Right ventricle myocardium superior (tissue), 1 donor: ENCODE measurements around the gene ZNF518B. TPM values are rescaled to one million over a fixed set of nuclear protein-coding genes. Genes with fewer than 3 reads are reported as not detected.

Experiments used
- ATAC-seq: fragments of 200-7000 bp; cut with Tn5 transposase; one replicate; pipeline ENCODE4 v1.9.1; 2020; ENCODE audit warnings: mild to moderate bottlenecking; ENCODE audit not compliant: poor library complexity
- DNase-seq: peaks from one replicate; pipeline ENCODE4 v3.0.0-alpha.2; 2020
- intact Hi-C: fragments of 100-400 bp; cut with DNase I; formaldehyde crosslinking; loops from one replicate; pipeline ENCODE4 v1.11.2; 2022
- total RNA-seq: library from RNA; stranded (reverse); fragmentation: NEBNext Ultra II Directional; extraction: Animal tissue kit (Norgen Biotek cat#: 25700); gene quantifications from one replicate; pipeline ENCODE4 v1.2.1, GENCODE V29; 2021
- donor health status: DM: no; HTN: yes; CAD: no; lungs with severe emphysema.

The ZNF518B gene
- total RNA-seq, 1 donor from 2014 or later: 20.2 TPM

DNA sequence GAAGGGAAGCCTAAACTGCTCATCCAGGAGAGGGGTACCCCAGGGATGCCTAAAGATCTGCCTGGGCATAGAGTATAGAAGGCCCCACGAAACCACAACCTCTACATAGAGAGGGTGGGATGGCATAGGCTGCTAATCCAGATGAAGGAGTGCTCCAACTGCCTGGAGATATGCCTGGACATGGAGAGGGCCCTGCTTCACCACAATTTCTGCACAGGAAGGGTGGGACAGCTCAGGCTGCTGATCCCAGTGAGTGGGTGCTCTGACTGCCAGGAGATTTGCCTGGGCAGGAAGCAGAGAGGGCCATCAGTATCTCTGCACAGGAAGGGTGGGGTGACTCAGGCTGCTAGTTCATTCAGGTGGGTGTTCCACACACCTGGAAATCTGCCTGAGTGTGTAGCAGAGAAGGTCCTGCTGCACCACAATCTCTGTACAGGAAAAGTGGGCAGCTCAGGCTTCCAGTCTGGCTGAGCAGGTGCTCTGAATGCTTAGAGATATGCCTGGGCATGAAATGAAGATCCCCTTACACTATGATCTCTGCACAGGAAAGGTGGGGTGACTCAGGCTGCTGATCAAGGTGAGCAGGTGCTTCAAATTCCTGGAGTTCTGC is 61.1 kb downstream of the ZNF518B start:
- no peak for ATAC-seq
- intact Hi-C loops: no loop called here
- DNase-seq: no peak

Other genes with a start within 250 kb of the ZNF518B start
- gene CLNK, start 227.3 kb upstream of the ZNF518B start, total RNA-seq: not detected